Measurements from ENCODE around the gene IFITM10.
"Not testable (repeated sequence)": the region's sequence is repeated elsewhere in the genome, so short reads cannot be mapped to it uniquely, and the experiment has no call there.

GRCh38 chr11:1686220-1686619 is 64.2 kb downstream of the IFITM10 start:
- TF ChIP-seq, protein P1, sequence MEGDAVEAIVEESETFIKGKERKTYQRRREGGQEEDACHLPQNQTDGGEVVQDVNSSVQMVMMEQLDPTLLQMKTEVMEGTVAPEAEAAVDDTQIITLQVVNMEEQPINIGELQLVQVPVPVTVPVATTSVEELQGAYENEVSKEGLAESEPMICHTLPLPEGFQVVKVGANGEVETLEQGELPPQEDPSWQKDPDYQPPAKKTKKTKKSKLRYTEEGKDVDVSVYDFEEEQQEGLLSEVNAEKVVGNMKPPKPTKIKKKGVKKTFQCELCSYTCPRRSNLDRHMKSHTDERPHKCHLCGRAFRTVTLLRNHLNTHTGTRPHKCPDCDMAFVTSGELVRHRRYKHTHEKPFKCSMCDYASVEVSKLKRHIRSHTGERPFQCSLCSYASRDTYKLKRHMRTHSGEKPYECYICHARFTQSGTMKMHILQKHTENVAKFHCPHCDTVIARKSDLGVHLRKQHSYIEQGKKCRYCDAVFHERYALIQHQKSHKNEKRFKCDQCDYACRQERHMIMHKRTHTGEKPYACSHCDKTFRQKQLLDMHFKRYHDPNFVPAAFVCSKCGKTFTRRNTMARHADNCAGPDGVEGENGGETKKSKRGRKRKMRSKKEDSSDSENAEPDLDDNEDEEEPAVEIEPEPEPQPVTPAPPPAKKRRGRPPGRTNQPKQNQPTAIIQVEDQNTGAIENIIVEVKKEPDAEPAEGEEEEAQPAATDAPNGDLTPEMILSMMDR (IDR thresholded peaks at IDR 0.05; ENCODE audit: low read depth, low read length): not testable (repeated sequence)
- TF ChIP-seq EZH2phosphoT487 (IDR thresholded peaks at IDR 0.05; ENCODE audit: low read depth): not testable (repeated sequence)

Measured in OCI-LY3 (cell line).